ENCODE results near the gene LAMTOR2. TPM values are rescaled to one million over a fixed set of nuclear protein-coding genes. Genes with fewer than 3 reads are reported as not detected.

LAMTOR2 gene
- total RNA-seq, 2 experiments from 2014 or later: 61.4 to 65.1 TPM

DNA sequence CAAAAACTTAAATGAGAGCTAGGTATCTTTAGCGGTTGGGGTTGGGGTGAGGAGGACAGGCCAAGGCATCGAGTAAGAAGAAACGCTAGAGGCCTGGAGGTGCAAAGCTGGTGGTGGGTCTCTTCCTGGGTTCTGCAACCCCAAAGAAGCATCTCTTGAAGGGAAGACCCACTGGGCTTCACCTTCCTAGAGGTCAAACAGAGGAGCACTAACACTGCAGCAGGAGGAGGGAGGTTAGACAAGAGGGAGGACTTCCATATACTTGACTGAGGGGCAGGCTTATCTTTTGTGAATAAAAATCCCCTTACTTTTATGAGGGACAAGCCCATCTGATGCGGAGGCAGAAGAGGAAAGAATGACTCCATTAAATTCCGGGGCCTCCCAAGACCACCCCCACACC lies 25.2 kb downstream of the LAMTOR2 start:
- Mint-ChIP-seq H3K36me3 (no peaks in the 10 kb centered on the region), H3K27me3 (peaks cover 17% of the 10 kb centered on the region), H3K27ac (no peak overlapping the region), H3K9me3 (no peaks in the 10 kb centered on the region), H3K4me1 (ENCODE audit: low read depth) (peaks cover 6% of the 10 kb centered on the region), H3K4me3 (no peak overlapping the region)
- DNase-seq: no peak
- CTCF ChIA-PET: no interaction called here
- intact Hi-C loops (cut with micrococcal nuclease): no loop called here
- POLR2A ChIA-PET: no interaction called here

DNA sequence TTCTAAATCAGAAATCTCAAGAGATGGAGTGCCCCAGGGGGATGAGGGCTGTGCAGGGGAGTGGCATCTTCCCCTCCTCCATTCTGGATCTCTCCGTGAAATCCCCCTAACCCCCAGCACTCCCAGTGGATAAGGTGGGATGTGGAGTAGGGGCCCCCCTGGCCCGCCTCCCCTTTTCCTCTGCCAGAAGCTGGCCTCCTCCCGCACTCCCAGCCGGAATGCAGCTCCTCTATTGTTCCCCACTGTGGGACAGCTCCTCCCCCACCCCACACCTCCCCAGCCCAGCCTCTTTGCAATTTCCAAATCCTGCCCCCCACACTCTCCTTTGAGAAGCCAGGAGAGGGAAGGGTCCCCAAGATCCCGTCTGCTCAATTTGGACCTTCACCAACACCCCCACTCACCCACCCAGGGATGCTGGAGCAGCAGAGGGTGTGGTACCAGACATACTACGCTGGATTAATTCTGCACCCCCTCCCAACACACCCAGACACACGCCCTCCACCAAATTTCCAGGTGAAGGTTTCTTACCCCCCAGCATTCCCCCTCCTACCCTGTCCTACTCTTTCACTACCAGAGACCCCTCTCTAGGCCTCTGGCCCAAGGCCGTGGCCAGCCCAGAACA lies 25.8 kb downstream of the LAMTOR2 start:
- CTCF ChIA-PET: no interaction called here
- intact Hi-C loops (cut with micrococcal nuclease): no loop called here
- Mint-ChIP-seq H3K27ac (no peak overlapping the region), H3K9me3 (no peaks in the 10 kb centered on the region), H3K27me3 (peaks cover 22% of the 10 kb centered on the region), H3K36me3 (no peaks in the 10 kb centered on the region), H3K4me3 (no peak overlapping the region), H3K4me1 (ENCODE audit: low read depth) (peaks cover 6% of the 10 kb centered on the region)
- POLR2A ChIA-PET: no interaction called here
- DNase-seq: no peak

DNA sequence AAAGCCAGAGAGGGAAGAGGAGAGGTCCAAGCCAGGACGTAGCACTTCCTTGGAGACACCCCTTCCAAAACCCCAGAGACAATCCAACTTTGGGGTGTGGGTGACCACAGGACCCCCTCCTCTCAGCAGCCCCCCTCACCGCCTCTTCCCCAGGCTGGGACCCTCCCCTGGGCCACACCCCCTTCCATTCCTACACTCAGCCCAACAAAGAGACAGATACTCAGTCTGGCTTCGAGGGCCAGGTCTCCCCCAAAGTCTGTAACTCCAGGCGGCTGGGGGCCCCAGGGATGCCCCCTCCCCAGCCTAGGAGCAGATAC lies 26.2 kb downstream of the LAMTOR2 start:
- H3K36me3 Mint-ChIP-seq: no peaks in the 10 kb centered on the region

DNA sequence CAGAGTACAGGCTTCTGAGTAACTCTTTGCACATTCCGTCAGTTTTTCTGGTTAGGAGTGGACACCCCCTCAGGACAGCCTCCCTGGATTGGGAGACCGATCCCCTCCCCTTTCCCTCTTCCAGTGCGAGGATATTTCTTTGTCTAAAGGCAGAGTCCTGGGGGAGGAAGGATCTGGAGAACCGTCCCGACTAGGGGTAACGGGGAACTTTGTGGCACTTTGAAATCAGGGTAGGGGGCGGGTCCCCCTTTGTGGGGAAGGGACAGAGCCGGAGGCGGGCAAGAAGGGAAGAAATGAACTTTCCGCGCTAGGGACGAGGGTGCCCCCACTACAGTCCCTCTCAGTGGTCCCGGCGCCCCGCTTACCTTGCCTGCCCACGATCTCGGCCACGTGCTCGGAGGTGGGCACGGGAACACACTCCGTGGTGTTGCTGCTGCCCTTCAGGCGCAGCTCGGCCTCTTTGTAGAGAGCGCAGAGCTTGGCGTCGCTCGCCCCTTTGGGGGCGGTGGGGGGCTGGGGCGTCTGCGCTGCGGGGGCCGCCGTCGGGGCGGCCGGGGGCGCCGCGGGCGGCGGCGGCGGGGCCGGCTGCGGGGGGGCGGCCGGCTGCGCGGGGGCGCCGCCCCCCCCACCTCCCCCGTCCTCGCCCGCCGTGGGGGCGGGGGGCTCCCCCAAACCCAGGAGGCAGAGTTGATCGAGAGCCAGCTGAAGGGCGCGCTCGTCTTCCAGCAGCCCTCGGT lies 26.8 kb downstream of the LAMTOR2 start:
- ChIA-PET POLR2A (no interaction called here), CTCF (interaction anchor here (1.0 kb wide), 2 partner anchors 28 to 144 kb away, joined by 4 read pairs; partner anchors contain the start of gene UBQLN4)
- H3K27me3 Mint-ChIP-seq: peaks cover 26% of the 10 kb centered on the region

More for the DNA sequence above, 26.2 kb downstream of the LAMTOR2 start:
- no peak for DNase-seq
- H3K27me3 Mint-ChIP-seq: peaks cover 23% of the 10 kb centered on the region
- ChIA-PET POLR2A (no interaction called here), CTCF (interaction anchor here (1.0 kb wide), 1 partner anchor 27 kb away, joined by 4 read pairs; the partner anchor contains the start of gene UBQLN4)
- peak overlapping the region; percentile 33 for H3K4me3 Mint-ChIP-seq
- H3K27ac Mint-ChIP-seq: no peak overlapping the region
- intact Hi-C loops (cut with micrococcal nuclease): no loop called here
- no peaks in the 10 kb centered on the region for H3K9me3 Mint-ChIP-seq
- peaks cover 6% of the 10 kb centered on the region for H3K4me1 Mint-ChIP-seq (ENCODE audit: low read depth)

DNA sequence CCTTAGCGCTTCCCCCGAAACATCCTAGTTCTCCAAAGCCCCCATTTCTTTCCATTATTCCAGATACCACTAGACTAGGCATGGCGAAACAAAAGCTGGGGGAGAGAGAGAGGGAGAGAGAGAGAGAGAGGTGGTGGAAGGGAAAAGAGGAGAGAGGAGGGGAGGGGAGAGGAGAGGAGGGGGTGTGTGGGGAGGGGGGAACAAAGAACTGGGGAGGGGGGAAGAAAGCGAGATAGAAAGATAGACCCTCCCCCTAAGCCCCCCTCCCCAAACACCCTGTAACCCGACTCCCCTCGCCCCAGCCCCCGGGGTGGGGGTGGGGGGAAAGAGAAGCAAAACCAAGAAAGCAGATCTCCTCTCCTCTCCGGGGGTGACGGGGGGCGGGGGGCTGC lies 27.3 kb downstream of the LAMTOR2 start:
- no peaks in the 10 kb centered on the region for H3K36me3 Mint-ChIP-seq
- H3K4me1 Mint-ChIP-seq (ENCODE audit: low read depth): peaks cover 6% of the 10 kb centered on the region
- intact Hi-C loops (cut with micrococcal nuclease): no loop called here
- H3K9me3 Mint-ChIP-seq: no peaks in the 10 kb centered on the region
- peaks cover 28% of the 10 kb centered on the region for H3K27me3 Mint-ChIP-seq
- POLR2A ChIA-PET: no interaction called here
- H3K4me3 Mint-ChIP-seq: peak overlapping the region; percentile 73
- H3K27ac Mint-ChIP-seq: no peak overlapping the region
- CTCF ChIA-PET: interaction anchor here (0.7 to 1.0 kb wide), 3 partner anchors 28 to 364 kb away, joined by 3 to 4 read pairs (median 4); partner anchors contain the start of gene UBQLN4
- DNase-seq: no peak

More for the DNA sequence above, 26.8 kb downstream of the LAMTOR2 start:
- intact Hi-C loops (cut with micrococcal nuclease): no loop called here
- H3K4me1 Mint-ChIP-seq (ENCODE audit: low read depth): peaks cover 6% of the 10 kb centered on the region
- no peaks in the 10 kb centered on the region for H3K36me3 Mint-ChIP-seq
- no peak overlapping the region for H3K27ac Mint-ChIP-seq
- no peaks in the 10 kb centered on the region for H3K9me3 Mint-ChIP-seq
- DNase-seq: no peak
- H3K4me3 Mint-ChIP-seq: peak overlapping the region; percentile 73

DNA sequence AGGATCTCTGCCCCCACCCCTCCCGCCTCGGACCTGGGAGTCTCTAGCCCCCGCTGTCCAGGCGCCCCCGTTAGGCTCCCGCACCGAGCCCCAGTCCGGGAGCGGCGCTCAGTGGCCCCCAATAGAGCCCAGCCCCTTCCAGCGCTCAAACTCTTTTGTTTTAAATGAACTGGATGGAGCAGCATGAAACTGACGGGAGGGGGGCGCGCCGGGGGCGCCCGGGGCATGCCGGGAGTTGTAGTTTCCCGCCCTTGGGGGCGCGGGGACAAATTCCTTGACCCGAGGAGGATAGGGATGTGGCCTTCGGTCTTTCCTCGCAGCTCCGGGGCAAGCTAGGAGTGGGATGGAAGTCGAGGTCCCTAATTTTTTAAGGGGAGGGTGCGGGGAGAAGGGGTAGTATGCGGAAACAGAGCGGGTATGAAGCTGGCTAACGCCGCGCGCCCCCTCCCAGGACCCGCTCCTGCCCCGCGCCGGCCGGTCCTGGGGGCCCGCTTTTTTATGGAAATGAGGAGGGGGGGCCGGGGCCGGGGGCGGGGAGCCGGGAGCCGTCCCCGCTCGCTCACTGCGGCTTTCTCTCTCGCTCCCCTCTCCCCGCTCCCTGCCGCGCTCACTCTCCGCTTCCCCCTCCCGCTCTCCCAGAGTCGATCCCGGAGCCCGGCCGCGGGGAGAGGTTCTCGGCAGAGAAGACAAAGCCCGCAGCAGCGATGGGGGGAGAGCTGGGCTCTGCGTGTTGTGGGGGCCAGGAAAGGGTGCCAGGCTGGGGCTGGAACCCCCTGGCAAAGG lies 27.9 kb downstream of the LAMTOR2 start, which contains the start of gene MEX3A:
Gene MEX3A (minus strand): TSS at position 157 of the 783 bp plus-strand sequence. CDS start 467 bp downstream, outside the sequence.
- CTCF ChIA-PET: interaction anchor here (0.7 to 1.3 kb wide), 5 partner anchors 16 to 364 kb away, joined by 3 to 5 read pairs (median 4); partner anchors contain the start of gene SEMA4A
- intact Hi-C loops (cut with micrococcal nuclease): no loop called here
- POLR2A ChIA-PET: interaction anchor here (0.6 to 1.3 kb wide), 4 partner anchors 18 to 362 kb away, joined by 3 read pairs; no protein-coding TSS in a partner anchor
- peak; percentile 75 for DNase-seq
- no peaks in the 10 kb centered on the region for H3K36me3 Mint-ChIP-seq
- peaks cover 6% of the 10 kb centered on the region for H3K4me1 Mint-ChIP-seq (ENCODE audit: low read depth)
- no peaks in the 10 kb centered on the region for H3K9me3 Mint-ChIP-seq
- peak within 1 kb of the TSS; percentile 74 for H3K4me3 Mint-ChIP-seq
- H3K27ac Mint-ChIP-seq: no peak within 1 kb of the TSS
- H3K27me3 Mint-ChIP-seq: peaks cover 28% of the 10 kb centered on the region

DNA sequence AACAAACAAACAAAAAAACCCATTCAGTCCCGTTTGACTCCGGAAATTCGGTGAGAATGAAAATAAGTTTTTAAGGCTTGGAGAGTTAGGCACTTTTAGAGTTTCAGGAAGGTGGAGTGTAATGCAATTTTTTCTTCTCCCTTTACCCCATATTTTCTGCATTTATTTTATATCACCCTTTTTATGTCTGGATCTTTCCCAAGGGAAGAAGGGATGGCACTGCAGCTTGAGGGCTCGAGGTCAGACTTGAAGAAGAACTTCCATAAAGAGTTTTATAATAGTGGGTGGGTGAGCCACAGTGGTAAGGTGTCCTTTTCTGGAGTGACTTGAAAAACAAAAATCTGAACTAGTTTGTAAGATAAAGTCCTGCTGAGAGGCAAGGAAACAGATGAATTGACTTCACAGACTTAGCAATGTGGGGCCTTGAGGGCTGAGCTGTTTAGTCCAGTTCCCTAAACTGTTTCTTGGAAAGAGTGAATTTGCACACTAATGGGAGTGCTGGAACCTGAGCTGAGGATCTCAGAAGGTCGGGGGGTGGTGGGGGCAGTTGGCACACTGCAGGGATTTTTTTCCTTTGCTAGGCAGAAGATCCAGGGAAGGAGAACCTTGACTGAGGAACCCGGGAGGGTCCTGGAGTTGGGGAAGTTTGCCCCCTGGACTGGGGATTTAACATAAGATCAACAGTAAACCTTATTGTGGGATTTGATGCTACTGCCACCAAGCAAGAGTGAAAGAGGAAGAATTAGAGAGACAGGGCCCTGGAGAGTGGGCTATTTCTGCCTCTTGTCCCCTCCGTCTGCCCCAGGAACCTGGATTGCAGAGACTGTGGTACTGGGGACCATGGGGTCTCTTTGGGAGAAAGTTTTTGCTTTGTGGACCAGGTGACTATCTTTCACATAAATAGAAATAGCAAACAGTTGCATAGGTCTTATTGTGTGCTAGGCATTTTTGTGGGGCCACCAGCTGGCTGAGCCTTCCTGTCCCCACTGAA lies 29.5 kb downstream of the LAMTOR2 start:
- H3K4me3 Mint-ChIP-seq: peak overlapping the region; percentile 6
- no peak overlapping the region for H3K27ac Mint-ChIP-seq
- peaks cover 6% of the 10 kb centered on the region for H3K4me1 Mint-ChIP-seq (ENCODE audit: low read depth)
- H3K36me3 Mint-ChIP-seq: no peaks in the 10 kb centered on the region
- POLR2A ChIA-PET: interaction anchor here (1.3 kb wide), 1 partner anchor 32 kb away, joined by 3 read pairs; no protein-coding TSS in a partner anchor
- no peaks in the 10 kb centered on the region for H3K9me3 Mint-ChIP-seq
- no peak for DNase-seq
- intact Hi-C loops (cut with micrococcal nuclease): no loop called here
- CTCF ChIA-PET: interaction anchor here (0.8 to 1.6 kb wide), 4 partner anchors 18 to 46 kb away, joined by 3 to 11 read pairs (median 4); no protein-coding TSS in a partner anchor
- H3K27me3 Mint-ChIP-seq: peaks cover 28% of the 10 kb centered on the region

DNA sequence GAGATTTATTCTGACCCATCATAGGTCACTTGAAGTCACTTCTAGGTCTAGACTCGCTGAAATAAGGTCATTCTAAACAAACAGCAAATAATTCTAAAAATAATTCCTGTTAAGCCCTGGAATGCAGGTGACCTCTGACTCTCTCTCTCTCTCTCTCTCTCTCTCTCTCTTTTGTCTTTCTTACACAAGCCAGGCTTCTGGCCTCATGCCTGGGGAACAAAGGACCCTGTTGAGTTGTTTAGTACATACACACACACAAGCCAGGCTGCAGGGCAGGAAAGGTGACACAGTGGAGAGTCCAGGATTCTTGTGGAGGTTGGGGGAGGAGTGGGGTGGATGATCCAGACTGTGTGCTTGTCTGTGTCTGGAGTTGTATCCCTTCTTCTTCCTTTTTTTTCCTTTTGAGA lies 31.7 kb downstream of the LAMTOR2 start:
- peaks cover 27% of the 10 kb centered on the region for H3K27me3 Mint-ChIP-seq
- CTCF ChIA-PET: interaction anchor here (0.7 to 1.0 kb wide), 3 partner anchors 10 to 55 kb away, joined by 3 read pairs; no protein-coding TSS in a partner anchor

DNA sequence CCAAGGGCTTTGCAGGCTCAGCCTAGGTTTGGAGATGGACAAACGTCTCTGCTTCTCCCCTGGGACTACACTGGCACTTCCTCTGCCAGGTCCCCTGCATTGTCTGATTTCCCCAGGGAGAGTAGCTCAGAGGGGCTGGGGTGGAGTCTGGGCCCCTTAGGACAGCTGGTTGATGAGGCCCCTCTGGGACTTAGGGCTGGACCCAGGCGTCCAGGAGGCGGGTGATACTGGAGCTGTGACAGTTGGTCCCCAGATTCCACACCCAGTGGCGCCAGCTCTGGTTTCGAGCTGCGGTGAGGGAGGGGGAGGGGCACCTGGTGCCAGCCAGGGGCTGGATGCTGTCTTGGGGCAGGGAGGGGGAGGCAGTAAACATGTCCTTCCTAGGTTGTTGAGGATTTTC lies 35.1 kb downstream of the LAMTOR2 start:
- no peak for DNase-seq
- Mint-ChIP-seq H3K27me3 (peaks cover 20% of the 10 kb centered on the region), H3K9me3 (no peaks in the 10 kb centered on the region), H3K27ac (no peak overlapping the region), H3K4me1 (ENCODE audit: low read depth) (peaks cover 6% of the 10 kb centered on the region), H3K36me3 (no peaks in the 10 kb centered on the region), H3K4me3 (no peak overlapping the region)
- intact Hi-C loops (cut with micrococcal nuclease): loop anchor here (1.0 to 10.0 kb wide), 3 partner anchors 41 to 415 kb away; partner anchors contain the start of gene MEF2D
- ChIA-PET CTCF (interaction anchor here (0.7 to 20.9 kb wide), 13 partner anchors 17 to 296 kb away, joined by 3 to 1097 read pairs (median 4); partner anchors contain the start of genes LMNA and SMG5), POLR2A (no interaction called here)

More for the DNA sequence above, 31.7 kb downstream of the LAMTOR2 start:
- H3K9me3 Mint-ChIP-seq: no peaks in the 10 kb centered on the region
- no peaks in the 10 kb centered on the region for H3K36me3 Mint-ChIP-seq
- POLR2A ChIA-PET: no interaction called here
- peaks cover 12% of the 10 kb centered on the region for H3K4me1 Mint-ChIP-seq (ENCODE audit: low read depth)
- H3K27ac Mint-ChIP-seq: no peak overlapping the region
- no peak for DNase-seq
- H3K4me3 Mint-ChIP-seq: no peak overlapping the region
- intact Hi-C loops (cut with micrococcal nuclease): no loop called here

DNA sequence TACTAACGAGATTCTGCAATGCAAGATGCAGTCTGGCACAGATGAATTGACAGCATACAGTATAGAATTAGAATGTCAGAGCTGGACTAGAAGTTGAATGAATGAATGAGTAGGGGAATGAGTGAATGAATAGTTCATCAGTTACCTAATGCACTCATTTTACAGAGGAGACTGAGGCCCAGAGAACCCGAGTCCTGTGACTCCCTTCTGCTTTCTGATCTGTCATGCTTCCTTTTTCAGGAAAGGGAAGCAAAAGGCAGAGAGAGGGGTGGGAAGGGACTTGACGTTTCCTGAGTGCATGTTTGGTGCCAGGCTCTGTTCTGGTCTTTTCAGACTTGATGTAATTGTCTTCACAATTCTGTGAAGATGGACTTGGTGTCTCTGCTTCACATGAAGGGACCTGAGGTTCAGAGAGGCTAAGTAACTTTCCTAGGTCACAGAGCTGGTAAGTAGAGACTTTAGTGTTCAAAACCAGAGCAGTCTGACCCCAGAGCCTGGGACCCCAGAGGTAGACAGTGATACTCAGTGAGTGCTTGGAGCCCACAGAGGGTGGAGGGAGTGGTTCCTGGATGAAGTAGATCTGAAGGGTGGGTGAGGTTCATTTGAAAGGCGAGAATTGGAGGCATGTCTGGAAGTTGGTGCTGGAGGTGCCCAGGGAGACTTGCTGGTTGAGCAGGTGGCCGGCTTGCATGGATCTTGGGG lies 35.7 kb downstream of the LAMTOR2 start:
- Mint-ChIP-seq H3K4me3 (peak overlapping the region; percentile 10), H3K9me3 (no peaks in the 10 kb centered on the region)

More for the DNA sequence above, 35.7 kb downstream of the LAMTOR2 start:
- H3K27ac Mint-ChIP-seq: peak overlapping the region; percentile 42
- H3K4me1 Mint-ChIP-seq (ENCODE audit: low read depth): peaks cover 9% of the 10 kb centered on the region
- ChIA-PET POLR2A (no interaction called here), CTCF (interaction anchor here (0.7 to 20.9 kb wide), 17 partner anchors 16 to 295 kb away, joined by 3 to 1097 read pairs (median 4); partner anchors contain the start of genes LMNA and SMG5)
- intact Hi-C loops (cut with micrococcal nuclease): loop anchor here (1.0 to 10.0 kb wide), 3 partner anchors 40 to 415 kb away; partner anchors contain the start of gene MEF2D
- no peak for DNase-seq
- H3K36me3 Mint-ChIP-seq: no peaks in the 10 kb centered on the region
- peaks cover 14% of the 10 kb centered on the region for H3K27me3 Mint-ChIP-seq

Data from activated CD4-positive, alpha-beta memory T cell treated with anti-CD3 and anti-CD28 coated beads for 36 hours (primary cell).